Motor neuron (in vitro differentiated cells): ENCODE measurements around the gene NECTIN2. TPM values are rescaled to one million over a fixed set of nuclear protein-coding genes. Genes with fewer than 3 reads are reported as not detected.
"Not testable (repeated sequence)": the region's sequence is repeated elsewhere in the genome, so short reads cannot be mapped to it uniquely, and the experiment has no call there.

Experiments used
- ATAC-seq, 8 experiments: fragments of 200-7000 bp; cut with Tn5 transposase; replicated peaks in 6 of 8; 2 replicates each; pipeline ENCODE4 v1.8.0; 2021; ENCODE audit warnings: mild to moderate bottlenecking in 8 of 8, moderate library complexity in 8 of 8
- H3K27ac ChIP-seq, 2 donors: fragments of 250-450 bp; sonication (Bioruptor Pico); 2 replicates each; pipeline ENCODE4 v1.9.0; 2021; ENCODE audit warnings: antibody characterized with exemption in 2 of 2, mild to moderate bottlenecking in 2 of 2, moderate library complexity in 1 of 2
- H3K4me1 ChIP-seq, 2 donors: fragments of 250-450 bp; sonication (Bioruptor Pico); replicated peaks in 1 of 2; 2 replicates each; pipeline ENCODE4 v1.6.1; 2021; ENCODE audit warnings: antibody characterized with exemption in 2 of 2, mild to moderate bottlenecking in 2 of 2, moderate library complexity in 1 of 2
- H3K4me3 ChIP-seq, 5 donors: fragments of 250-450 bp; sonication (Bioruptor Pico); 2 replicates each; pipeline ENCODE4 v1.9.0; 2021; ENCODE audit warnings: antibody characterized with exemption in 5 of 5, mild to moderate bottlenecking in 5 of 5, moderate library complexity in 4 of 5
- WGBS, 10 experiments: fragments of 450-650 bp; shearing (Covaris generic); methylation state at CpG; one replicate each; pipeline ENCODE4 v1.0.0; 2022; 5-methylcytosine and 5-hydroxymethylcytosine counted together
- in situ Hi-C, 9 experiments: fragments of 400-800 bp; cut with MboI; loops; one replicate each; pipeline ENCODE4 v1.15.0; 2021; ENCODE audit warnings: low sequenced_read_pairs in 9 of 9, low pct_unique_long_range_greater_than_20kb in 2 of 9; ENCODE audit not compliant: unreplicated experiment in 9 of 9
- total RNA-seq, 8 experiments: library from RNA; unstranded; fragments of 300-600 nt; gene quantifications; 2 replicates each; pipeline versions ENCODE4 v1.2.3 to v1.2.4, GENCODE V29; 2022

NECTIN2 gene
- total RNA-seq, 8 experiments from 2014 or later: 35.7 to 99.7 (median 49.5) TPM

DNA sequence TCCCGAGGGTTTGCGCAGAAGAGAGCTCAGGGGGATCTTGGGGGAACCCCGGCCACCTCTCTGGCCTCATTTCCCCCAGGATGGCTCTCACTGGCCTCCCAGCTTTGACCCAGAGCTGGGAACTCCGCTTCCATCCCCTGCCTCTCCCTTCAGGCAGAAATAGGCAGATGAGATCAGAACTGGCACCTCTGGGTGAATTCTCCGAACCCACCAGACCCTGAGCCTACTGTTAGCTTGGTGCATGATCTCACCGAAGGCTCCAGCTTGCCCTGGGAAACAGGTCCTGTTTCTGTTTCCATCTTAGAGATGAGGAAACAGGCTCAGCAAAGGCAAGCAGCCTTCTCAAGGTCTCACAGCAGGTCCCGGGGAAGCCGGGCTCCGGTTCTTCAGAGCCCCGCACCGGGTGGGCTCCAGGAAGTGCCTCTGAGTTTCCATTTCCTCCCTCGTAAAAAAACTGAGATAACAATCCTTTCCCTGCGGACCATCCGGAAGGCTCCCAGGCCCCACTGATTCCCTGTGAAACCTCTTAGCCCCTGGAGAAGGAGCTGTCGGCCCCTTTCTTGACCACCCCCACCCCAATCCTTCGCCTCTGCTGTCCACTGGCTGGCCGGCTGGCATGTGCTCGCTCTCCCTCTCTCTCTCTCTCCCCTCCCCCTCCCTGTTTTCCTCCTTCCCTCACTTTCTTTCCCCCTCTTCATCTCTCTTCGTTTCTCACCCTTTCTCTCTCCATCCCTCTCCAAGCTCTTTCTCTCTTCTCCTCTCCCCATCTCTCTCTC lies 2.1 kb downstream of the NECTIN2 start:
- Histone ChIP-seq H3K27ac (peak overlapping the region; percentile 50 to 91), H3K4me3 (peak overlapping the region; percentile 92 to 99 (median 97)), H3K4me1 (peaks cover 12 to 22% of the 10 kb centered on the region in 2 donors)
- WGBS, 10 experiments: 0 to 20% (median 5%) methylated on average over 1 to 6 of the region's 19 CpGs; no CpG with 5 or more reads in 6 of the 10 experiments
- peak in 4 of 8 experiments; percentile 0 to 2 (median 0) for ATAC-seq
- in situ Hi-C loops: loop anchor here in 1 of 9 experiments (10.0 to 25.0 kb wide), 2 partner anchors 53 to 286 kb away; no protein-coding TSS in a partner anchor

DNA sequence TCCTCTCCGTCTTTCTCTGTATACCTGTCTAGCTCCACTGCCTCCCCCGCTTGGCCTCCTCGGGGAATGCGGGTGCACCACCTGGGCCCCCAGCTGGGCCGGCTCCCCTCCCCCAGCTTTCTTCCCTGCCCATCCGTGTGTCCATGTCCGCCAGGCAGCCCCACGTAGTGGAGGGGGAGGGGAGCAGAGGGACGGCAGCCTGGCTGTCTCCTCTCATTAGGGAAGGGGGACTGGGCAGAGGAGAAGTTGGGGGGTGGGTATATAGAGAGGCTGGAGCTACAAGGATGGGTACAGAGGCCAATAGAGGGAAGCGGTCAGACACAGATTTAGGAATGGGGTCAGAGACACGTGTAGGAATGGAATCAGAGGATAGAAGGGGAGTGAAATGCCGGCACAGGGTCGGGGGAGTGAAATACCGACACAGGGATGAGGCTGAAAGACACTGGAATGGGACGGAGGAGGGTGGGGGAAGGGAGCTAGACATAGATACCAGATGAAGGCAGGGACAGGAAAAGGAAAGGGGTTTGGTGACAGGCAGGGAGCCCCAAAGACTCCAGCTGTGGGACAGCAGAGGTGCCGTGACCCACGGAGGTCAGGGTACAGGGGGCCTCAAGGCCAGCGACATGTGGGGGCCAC lies 2.8 kb downstream of the NECTIN2 start:
- peak overlapping the region; percentile 50 to 91 for H3K27ac ChIP-seq
- H3K4me1 ChIP-seq: peaks cover 12 to 22% of the 10 kb centered on the region in 2 donors
- peak overlapping the region; percentile 92 to 99 (median 97) for H3K4me3 ChIP-seq
- in situ Hi-C loops: loop anchor here in 1 of 9 experiments (10.0 to 25.0 kb wide), 2 partner anchors 54 to 287 kb away; no protein-coding TSS in a partner anchor
- peak in 4 of 8 experiments; percentile 2 to 11 (median 8) for ATAC-seq
- 0 to 53% methylated on average over 2 to 3 of the region's 18 CpGs; no CpG with 5 or more reads in 8 of the 10 experiments for WGBS, 10 experiments

GRCh38 chr19:44850641-44851109 lies 4.6 kb downstream of the NECTIN2 start:
- no CpG with 5 or more reads among the region's 8 CpGs for WGBS, 10 experiments
- no peak overlapping the region for H3K4me3 ChIP-seq
- ATAC-seq: no peak
- H3K4me1 ChIP-seq: peaks cover 12 to 22% of the 10 kb centered on the region in 2 donors
- in situ Hi-C loops: no loop called here
- H3K27ac ChIP-seq: peak overlapping the region in 1 of 2 donors; percentile 67

DNA sequence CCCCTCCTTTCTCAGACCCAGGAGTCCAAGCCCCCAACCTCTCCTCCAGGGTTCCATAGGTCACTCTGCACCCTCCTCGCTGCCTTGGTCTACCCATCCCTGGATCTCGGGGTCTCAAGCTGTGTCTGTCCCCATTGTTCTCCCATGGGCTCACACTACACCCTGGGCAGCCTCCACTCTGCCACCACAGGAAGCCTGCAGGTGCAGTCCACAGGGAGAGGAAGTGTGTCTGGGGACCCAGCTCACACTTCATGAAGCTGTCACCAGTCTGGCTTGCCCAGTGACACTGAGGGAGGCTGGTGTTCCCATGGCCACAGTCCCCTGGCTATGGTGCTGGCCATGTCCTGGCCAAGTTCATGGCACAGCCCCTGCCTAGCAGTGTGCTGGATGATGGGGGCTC lies 5.3 kb downstream of the NECTIN2 start:
- no peak for ATAC-seq
- H3K27ac ChIP-seq: peak overlapping the region in 1 of 2 donors; percentile 67
- in situ Hi-C loops: no loop called here
- no peak overlapping the region for H3K4me3 ChIP-seq
- WGBS, 10 experiments: 40% methylated on average over 1 of the region's 2 CpGs; no CpG with 5 or more reads in 9 of the 10 experiments
- H3K4me1 ChIP-seq: peaks cover 12 to 22% of the 10 kb centered on the region in 2 donors

GRCh38 chr19:44855606-44856005 lies 9.5 kb downstream of the NECTIN2 start:
- Histone ChIP-seq H3K27ac (no peak overlapping the region), H3K4me3 (no peak overlapping the region), H3K4me1 (peaks cover 0 to 3% of the 10 kb centered on the region in 2 donors)
- 33 to 100% (median 88%) methylated on average over 1 of the region's 1 CpG; no CpG with 5 or more reads in 7 of the 10 experiments for WGBS, 10 experiments
- in situ Hi-C loops: no loop called here
- no peak for ATAC-seq

DNA sequence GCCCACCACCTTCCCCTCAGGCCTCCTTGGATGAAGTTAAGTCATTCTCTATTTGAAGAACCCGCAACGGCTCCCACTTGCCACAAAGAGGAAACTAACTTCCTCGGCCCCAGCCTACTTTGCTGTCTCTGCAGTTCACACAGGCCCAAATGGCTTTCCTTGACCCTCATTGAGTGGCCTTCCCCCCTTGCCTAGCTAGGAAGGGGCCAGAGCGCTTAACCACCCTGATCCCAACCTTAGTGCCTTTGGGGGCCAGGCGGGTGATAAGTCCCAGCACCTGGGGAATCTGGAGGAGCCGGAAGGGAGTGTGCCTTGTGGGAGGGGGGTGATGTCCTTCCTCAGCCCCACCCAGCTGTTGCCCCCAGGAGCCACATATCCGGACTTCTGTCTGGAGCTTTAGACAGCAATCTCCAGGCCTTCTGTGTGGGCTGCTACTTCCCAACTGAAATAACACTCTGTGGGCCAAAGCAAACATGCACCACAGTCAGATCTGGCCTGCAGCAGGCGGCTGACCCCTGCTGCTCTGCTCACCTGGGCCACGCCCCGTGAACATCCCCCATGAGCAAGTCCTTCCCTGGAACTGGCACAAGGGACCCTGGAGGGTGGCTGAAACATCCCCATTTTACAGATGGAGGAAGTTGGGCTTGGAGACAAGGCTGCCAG lies 10.5 kb downstream of the NECTIN2 start:
- no peak overlapping the region for H3K27ac ChIP-seq
- no peak overlapping the region for H3K4me3 ChIP-seq
- 50 to 100% (median 87%) methylated on average over 1 to 5 of the region's 10 CpGs; no CpG with 5 or more reads in 4 of the 10 experiments for WGBS, 10 experiments
- no peak for ATAC-seq
- H3K4me1 ChIP-seq: no peaks in the 10 kb centered on the region
- in situ Hi-C loops: no loop called here

DNA sequence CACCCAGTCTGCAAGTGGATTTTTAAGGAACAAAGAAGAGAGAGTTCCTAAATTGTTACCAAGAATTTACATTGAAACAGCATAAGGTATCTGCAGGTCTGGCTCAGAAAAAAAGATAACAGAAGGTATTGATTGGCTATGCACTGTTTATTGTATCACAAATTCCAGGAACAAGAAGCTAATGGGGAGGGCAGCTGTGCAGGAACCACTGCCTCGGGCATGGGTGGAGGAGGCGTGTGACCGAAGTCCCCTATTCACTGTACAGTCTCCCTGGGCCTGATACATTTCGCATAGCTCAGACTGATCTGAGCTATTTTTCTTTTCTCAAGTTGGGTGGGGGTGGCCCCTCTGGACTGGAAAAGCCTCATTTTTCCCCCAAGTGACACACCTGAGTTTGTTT lies 11.7 kb downstream of the NECTIN2 start:
- in situ Hi-C loops: no loop called here
- no peak overlapping the region for H3K27ac ChIP-seq
- H3K4me3 ChIP-seq: no peak overlapping the region
- no peaks in the 10 kb centered on the region for H3K4me1 ChIP-seq
- ATAC-seq: peak in 3 of 8 experiments; percentile 91 to 95 (median 91)
- 57 to 100% (median 89%) methylated on average over 1 to 4 of the region's 4 CpGs; no CpG with 5 or more reads in 3 of the 10 experiments for WGBS, 10 experiments

- WGBS, 10 experiments: 75 to 100% (median 96%) methylated on average over 1 to 3 of the region's 3 CpGs
- in situ Hi-C loops, H3K27ac ChIP-seq, ATAC-seq, H3K4me1 ChIP-seq, H3K4me3 ChIP-seq: not testable (repeated sequence)
Observed at GRCh38 chr19:44861576-44861975, 15.5 kb downstream of the NECTIN2 start.

DNA sequence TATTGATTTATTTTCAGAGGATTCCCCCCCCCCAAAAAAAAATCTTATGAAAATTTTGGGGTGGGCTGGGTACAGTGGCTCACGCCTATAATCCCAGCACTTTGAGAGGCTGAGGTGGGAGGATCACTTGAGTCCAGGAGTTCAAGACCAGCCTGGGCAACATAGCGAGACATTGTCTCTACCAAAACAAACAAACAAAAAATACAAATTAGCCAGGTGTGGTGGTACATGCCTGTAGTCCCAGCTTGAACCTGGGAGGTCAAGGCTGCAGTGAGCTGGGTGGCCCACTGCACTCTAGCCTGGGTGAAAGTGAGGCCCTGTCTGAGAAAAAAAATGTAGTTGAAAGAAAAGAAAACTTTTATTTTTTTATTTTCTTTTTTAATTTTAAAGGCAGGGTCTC lies 17.9 kb downstream of the NECTIN2 start:
- Histone ChIP-seq H3K4me3 (no peak overlapping the region), H3K4me1 (no peaks in the 10 kb centered on the region), H3K27ac (no peak overlapping the region)
- ATAC-seq: no peak
- in situ Hi-C loops: no loop called here
- WGBS, 10 experiments: 83 to 100% (median 100%) methylated on average over 1 to 2 of the region's 2 CpGs; no CpG with 5 or more reads in 5 of the 10 experiments

DNA sequence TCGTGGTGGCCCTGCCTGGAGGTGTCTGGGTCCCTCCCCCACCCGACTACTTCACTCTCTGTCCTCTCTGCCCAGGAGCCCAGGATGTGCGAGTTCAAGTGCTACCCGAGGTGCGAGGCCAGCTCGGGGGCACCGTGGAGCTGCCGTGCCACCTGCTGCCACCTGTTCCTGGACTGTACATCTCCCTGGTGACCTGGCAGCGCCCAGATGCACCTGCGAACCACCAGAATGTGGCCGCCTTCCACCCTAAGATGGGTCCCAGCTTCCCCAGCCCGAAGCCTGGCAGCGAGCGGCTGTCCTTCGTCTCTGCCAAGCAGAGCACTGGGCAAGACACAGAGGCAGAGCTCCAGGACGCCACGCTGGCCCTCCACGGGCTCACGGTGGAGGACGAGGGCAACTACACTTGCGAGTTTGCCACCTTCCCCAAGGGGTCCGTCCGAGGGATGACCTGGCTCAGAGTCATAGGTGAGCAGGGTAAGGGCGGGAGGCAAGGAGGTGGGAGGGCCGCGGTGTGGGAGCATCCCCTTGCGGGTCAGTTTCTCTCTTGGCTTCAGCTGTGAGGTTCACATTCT lies 19.2 kb downstream of the NECTIN2 start:
- in situ Hi-C loops: no loop called here
- Histone ChIP-seq H3K4me3 (no peak overlapping the region), H3K4me1 (no peaks in the 10 kb centered on the region), H3K27ac (no peak overlapping the region)
- ATAC-seq: no peak
- 80 to 100% (median 100%) methylated on average over 1 to 5 of the region's 27 CpGs; no CpG with 5 or more reads in 4 of the 10 experiments for WGBS, 10 experiments

GRCh38 chr19:44866664-44867063 lies 20.6 kb downstream of the NECTIN2 start:
- ATAC-seq: peak in 3 of 8 experiments; percentile 22 to 93 (median 64)
- in situ Hi-C loops: no loop called here
- 86% methylated on average over 4 of the region's 4 CpGs; no CpG with 5 or more reads in 9 of the 10 experiments for WGBS, 10 experiments
- no peak overlapping the region for H3K4me3 ChIP-seq
- H3K27ac ChIP-seq: no peak overlapping the region
- H3K4me1 ChIP-seq: no peaks in the 10 kb centered on the region

- 80 to 100% (median 95%) methylated on average over 2 to 11 of the region's 12 CpGs; no CpG with 5 or more reads in 3 of the 10 experiments for WGBS, 10 experiments
- Histone ChIP-seq H3K4me1 (no peaks in the 10 kb centered on the region), H3K4me3 (no peak overlapping the region), H3K27ac (no peak overlapping the region)
- ATAC-seq: no peak
- in situ Hi-C loops: no loop called here
Observed at GRCh38 chr19:44867578-44867977, 21.5 kb downstream of the NECTIN2 start.
